ENCODE results near the gene CRELD1. TPM values are rescaled to one million over a fixed set of nuclear protein-coding genes. Genes with fewer than 3 reads are reported as not detected.
A peak's percentile ranks its signal among the peaks of the same experiment; 100 is the strongest.

The CRELD1 gene
- total and polyA plus RNA-seq, 4 experiments from 2014 or later: 17.3 to 58.2 (median 38.0) TPM

DNA sequence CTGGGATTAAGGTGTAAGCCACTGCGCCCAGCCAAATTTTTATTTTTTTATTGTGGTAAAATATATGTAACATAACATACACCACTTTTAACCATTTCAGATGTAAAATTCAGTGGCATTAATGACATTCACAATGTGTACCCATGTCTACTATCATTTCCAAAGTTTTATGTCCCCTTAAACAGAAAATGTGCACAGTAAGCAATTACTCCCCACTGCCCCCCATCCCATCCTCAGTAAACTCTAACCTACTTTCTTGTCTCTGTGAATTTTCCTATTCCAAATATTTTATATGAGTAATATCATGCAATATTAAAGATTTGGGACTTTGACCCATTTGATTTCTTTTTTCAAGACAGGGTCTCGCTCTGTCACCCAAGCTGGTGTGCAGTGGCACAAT lies 33.2 kb downstream of the CRELD1 start:
- CTCF ChIA-PET (ENCODE audit: partially characterized antibody): no interaction called here
- H3K27ac Mint-ChIP-seq: peak overlapping the region in 1 of 7 donors; percentile 29
- Histone ChIP-seq H3K4me1 (ENCODE audit: insufficient read depth, low read length) (no peaks in the 10 kb centered on the region), H3K27ac (ENCODE audit: low read depth, low read length) (no peak overlapping the region), H3K4me3 (ENCODE audit: low read length in 2 of 2) (no peak overlapping the region), H3K27me3 (ENCODE audit: insufficient read depth, low read length) (no peaks in the 10 kb centered on the region), H3K9me3 (ENCODE audit: control insufficient read depth in 1 of 2, low read length in 2 of 2) (no peaks in the 10 kb centered on the region), H3K36me3 (ENCODE audit: insufficient read depth, low read length) (peaks cover 43% of the 10 kb centered on the region)
- H3K4me1 Mint-ChIP-seq: no peaks in the 10 kb centered on the region
- POLR2A ChIA-PET (ENCODE audit: partially characterized antibody): interaction anchor here (1.1 kb wide), 1 partner anchor 20 kb away, joined by 5 read pairs; the partner anchor contains the start of gene EMC3
- peaks cover 53 to 64% of the 10 kb centered on the region in 2 donors for H3K36me3 Mint-ChIP-seq
- H3K4me3 Mint-ChIP-seq: no peak overlapping the region
- H3K9me3 Mint-ChIP-seq: peaks cover 0 to 2% (median 0%) of the 10 kb centered on the region in 8 donors
- H3K27me3 Mint-ChIP-seq: no peaks in the 10 kb centered on the region
- no peak for DNase-seq
- intact Hi-C loops (cut with micrococcal nuclease): no loop called here

DNA sequence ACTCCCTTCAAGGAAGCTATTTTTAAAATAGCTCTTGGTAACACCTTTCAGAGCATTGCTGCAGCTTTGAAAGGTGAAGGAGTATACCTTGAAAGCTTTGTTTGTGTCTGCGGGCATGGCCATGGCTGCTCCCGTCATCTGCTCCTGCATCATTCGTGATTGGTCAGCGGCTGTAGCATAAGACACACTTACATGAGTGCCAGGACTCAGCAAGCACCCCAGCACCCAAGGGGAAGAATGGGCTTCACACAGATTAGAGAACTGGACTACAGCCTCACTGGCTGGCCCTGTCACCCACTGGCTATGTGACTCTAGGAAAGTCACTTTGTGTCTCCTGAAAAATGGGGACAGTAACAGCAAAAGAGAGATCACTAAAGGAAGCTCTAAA lies 36.0 kb downstream of the CRELD1 start:
- Histone ChIP-seq H3K27me3 (ENCODE audit: insufficient read depth, low read length) (no peaks in the 10 kb centered on the region), H3K9me3 (ENCODE audit: control insufficient read depth in 1 of 2, low read length in 2 of 2) (no peaks in the 10 kb centered on the region), H3K27ac (ENCODE audit: low read depth, low read length) (no peak overlapping the region), H3K4me1 (ENCODE audit: insufficient read depth, low read length) (no peaks in the 10 kb centered on the region), H3K4me3 (ENCODE audit: low read length in 2 of 2) (no peak overlapping the region), H3K36me3 (ENCODE audit: insufficient read depth, low read length) (peaks cover 60% of the 10 kb centered on the region)
- no peak overlapping the region for H3K27ac Mint-ChIP-seq
- peaks cover 52 to 64% of the 10 kb centered on the region in 2 donors for H3K36me3 Mint-ChIP-seq
- DNase-seq: no peak
- POLR2A ChIA-PET (ENCODE audit: partially characterized antibody): no interaction called here
- H3K27me3 Mint-ChIP-seq: no peaks in the 10 kb centered on the region
- no peaks in the 10 kb centered on the region for H3K4me1 Mint-ChIP-seq
- H3K4me3 Mint-ChIP-seq: no peak overlapping the region
- peaks cover 0 to 5% (median 0%) of the 10 kb centered on the region in 8 donors for H3K9me3 Mint-ChIP-seq
- intact Hi-C loops (cut with micrococcal nuclease): no loop called here
- CTCF ChIA-PET (ENCODE audit: partially characterized antibody): interaction anchor here (1.4 kb wide), 1 partner anchor 13 kb away, joined by 4 read pairs; no protein-coding TSS in a partner anchor

DNA sequence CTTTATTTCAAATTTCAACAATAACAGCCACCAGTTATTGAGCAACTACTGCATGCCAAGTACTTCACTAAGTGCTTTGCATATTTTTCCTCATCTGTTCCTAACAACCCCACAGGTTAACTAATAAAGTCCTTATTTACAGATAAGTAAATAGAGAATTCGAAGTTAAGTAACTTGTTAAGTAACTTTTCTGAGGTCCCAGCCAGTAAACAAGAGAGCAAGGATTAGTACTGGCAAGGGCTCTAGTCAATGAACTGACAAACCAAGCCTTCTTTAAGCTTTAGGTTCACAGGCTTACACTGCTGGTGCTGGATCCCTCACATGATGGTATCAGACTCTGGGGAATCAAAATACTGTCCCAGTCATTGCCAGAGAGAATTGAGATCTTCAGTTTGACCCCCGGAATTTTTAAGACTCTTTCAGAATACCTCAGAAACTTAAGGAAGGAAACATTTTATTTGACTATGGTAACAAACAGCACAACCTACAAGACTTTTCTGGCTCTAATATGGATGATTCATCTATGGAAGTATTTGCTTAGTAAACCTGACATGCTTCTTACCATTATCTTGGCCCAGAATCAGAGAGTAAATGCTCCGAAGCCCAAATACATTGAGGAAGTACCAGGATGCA lies 36.5 kb downstream of the CRELD1 start:
- Mint-ChIP-seq H3K27me3 (no peaks in the 10 kb centered on the region), H3K4me1 (no peaks in the 10 kb centered on the region), H3K9me3 (peaks cover 0 to 5% (median 0%) of the 10 kb centered on the region in 8 donors), H3K27ac (no peak overlapping the region), H3K4me3 (no peak overlapping the region), H3K36me3 (peaks cover 52 to 66% of the 10 kb centered on the region in 2 donors)
- no peaks in the 10 kb centered on the region for H3K9me3 ChIP-seq (ENCODE audit: control insufficient read depth in 1 of 2, low read length in 2 of 2)
- CTCF ChIA-PET (ENCODE audit: partially characterized antibody): interaction anchor here (1.4 kb wide), 1 partner anchor 12 kb away, joined by 4 read pairs; no protein-coding TSS in a partner anchor
- H3K36me3 ChIP-seq (ENCODE audit: insufficient read depth, low read length): peaks cover 63% of the 10 kb centered on the region
- POLR2A ChIA-PET (ENCODE audit: partially characterized antibody): no interaction called here
- intact Hi-C loops (cut with micrococcal nuclease): no loop called here
- no peaks in the 10 kb centered on the region for H3K27me3 ChIP-seq (ENCODE audit: insufficient read depth, low read length)
- no peak overlapping the region for H3K4me3 ChIP-seq (ENCODE audit: low read length in 2 of 2)
- no peak for DNase-seq
- H3K4me1 ChIP-seq (ENCODE audit: insufficient read depth, low read length): no peaks in the 10 kb centered on the region
- no peak overlapping the region for H3K27ac ChIP-seq (ENCODE audit: low read depth, low read length)

DNA sequence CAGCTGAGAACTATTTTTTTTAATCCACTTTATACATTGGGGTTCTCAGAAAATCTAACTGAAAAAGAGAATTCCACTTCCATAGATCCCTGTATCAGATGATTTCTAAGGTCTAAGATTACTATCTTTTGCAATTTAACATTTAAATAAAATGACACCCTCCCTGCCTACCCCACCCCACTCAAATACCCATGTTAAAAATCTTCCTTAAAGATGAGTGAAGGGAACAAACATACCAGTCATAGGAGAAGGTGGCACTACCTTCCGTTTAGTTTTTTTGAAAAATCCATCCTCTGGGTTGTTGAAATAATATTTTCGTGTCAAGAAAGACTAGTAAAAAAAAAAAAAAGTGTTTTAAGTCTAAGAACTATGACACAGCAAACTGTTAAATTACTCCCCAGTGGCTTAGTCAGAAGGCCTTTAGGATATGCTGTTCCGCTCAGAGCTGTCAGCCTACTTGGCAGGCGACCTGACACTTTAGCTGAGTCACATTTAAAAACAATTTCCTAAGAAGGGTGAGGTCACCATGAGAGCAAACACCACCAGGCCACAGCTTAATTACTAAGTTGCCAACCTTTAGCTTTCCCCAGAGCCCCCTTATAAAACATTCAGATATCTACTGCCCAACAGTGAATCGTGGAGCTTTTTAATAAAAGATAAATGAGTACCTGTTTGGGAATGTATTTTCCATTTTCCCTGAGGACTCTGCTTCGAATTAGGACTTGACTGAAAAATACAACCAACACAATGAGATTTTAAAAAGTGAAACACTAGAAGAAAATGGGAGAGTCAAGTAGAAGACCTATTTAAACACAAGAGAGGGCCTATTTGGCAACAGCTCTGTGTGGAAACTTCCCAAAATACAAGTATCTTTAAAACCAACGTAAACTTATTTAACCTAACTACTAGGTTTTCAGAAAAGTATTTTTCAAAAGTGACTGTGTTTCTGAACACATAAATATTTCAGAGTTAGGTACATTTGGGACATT lies 43.4 kb downstream of the CRELD1 start:
- Mint-ChIP-seq H3K27me3 (no peaks in the 10 kb centered on the region), H3K4me3 (no peak overlapping the region), H3K36me3 (peaks cover 29 to 52% of the 10 kb centered on the region in 2 donors), H3K4me1 (peaks cover 6 to 12% (median 9%) of the 10 kb centered on the region in 4 donors), H3K9me3 (peaks cover 0 to 3% (median 0%) of the 10 kb centered on the region in 8 donors), H3K27ac (peak overlapping the region in 1 of 7 donors; percentile 10)
- H3K36me3 ChIP-seq (ENCODE audit: insufficient read depth, low read length): peaks cover 37% of the 10 kb centered on the region
- peaks cover 4% of the 10 kb centered on the region for H3K4me1 ChIP-seq (ENCODE audit: insufficient read depth, low read length)
- ChIA-PET CTCF (ENCODE audit: partially characterized antibody) (interaction anchor here (1.1 kb wide), 1 partner anchor 44 kb away, joined by 3 read pairs; no protein-coding TSS in a partner anchor), POLR2A (ENCODE audit: partially characterized antibody) (interaction anchor here (2.0 kb wide), 1 partner anchor 10 kb away, joined by 6 read pairs; the partner anchor contains the start of gene EMC3)
- no peak overlapping the region for H3K27ac ChIP-seq (ENCODE audit: low read depth, low read length)
- H3K4me3 ChIP-seq (ENCODE audit: low read length in 2 of 2): no peak overlapping the region
- DNase-seq: no peak
- no peaks in the 10 kb centered on the region for H3K9me3 ChIP-seq (ENCODE audit: control insufficient read depth in 1 of 2, low read length in 2 of 2)
- intact Hi-C loops (cut with micrococcal nuclease): no loop called here
- no peaks in the 10 kb centered on the region for H3K27me3 ChIP-seq (ENCODE audit: insufficient read depth, low read length)

DNA sequence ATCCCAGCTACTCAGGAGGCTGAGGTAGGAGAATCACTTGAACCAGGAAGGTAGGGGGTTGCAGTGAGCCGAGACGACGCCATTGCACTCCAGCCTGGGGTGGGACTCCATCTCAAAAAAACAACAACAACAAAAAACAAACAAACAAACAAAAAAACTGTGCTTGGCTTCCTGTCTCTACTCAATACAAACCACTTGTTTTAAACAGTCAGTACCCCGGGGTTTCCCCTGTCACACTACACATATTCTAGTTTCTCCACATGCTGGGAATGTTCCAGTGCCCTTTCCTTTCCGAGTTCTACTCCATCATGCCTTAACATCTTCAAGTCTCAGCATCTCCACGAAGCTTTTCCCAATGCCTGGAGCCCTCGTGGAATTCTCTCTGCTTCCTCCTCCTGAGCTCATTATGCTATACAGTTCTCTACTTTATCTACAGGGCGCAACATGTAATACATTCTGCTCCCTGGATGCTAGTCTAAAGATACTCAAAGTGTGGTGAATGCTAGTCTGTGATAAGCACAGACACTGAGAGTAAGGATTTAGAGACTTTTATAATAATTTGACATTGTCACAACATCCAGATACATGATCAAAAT lies 45.2 kb downstream of the CRELD1 start:
- H3K36me3 Mint-ChIP-seq: peaks cover 21 to 49% of the 10 kb centered on the region in 2 donors

DNA sequence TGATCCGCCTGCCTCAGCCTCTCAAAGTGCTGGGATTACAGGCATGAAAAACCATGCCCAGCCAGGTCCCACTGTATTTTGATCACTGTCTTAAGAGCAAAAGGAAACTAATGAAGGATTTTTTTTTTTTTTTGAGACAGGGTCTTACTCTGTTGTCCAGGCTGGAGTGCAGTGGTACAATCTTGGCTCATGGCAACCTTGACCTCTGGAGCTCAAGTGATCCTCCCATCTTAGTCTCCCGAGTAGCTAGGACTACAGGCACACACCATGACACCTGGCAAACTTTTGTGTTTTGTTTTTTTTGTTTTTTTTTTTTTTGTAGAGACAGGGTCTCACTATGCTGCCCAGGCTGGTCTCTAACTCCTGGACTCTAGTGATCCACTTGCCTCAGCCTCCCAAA lies 46.6 kb downstream of the CRELD1 start:
- ChIA-PET POLR2A (ENCODE audit: partially characterized antibody) (no interaction called here), CTCF (ENCODE audit: partially characterized antibody) (interaction anchor here (0.7 kb wide), 1 partner anchor 18 kb away, joined by 3 read pairs; no protein-coding TSS in a partner anchor)
- Mint-ChIP-seq H3K4me1 (peaks cover 10 to 19% (median 17%) of the 10 kb centered on the region in 4 donors), H3K4me3 (no peak overlapping the region), H3K27ac (no peak overlapping the region), H3K27me3 (no peaks in the 10 kb centered on the region), H3K9me3 (no peaks in the 10 kb centered on the region), H3K36me3 (peaks cover 17 to 43% of the 10 kb centered on the region in 2 donors)
- intact Hi-C loops (cut with micrococcal nuclease): loop anchor here (10.0 kb wide), 1 partner anchor 305 kb away; no protein-coding TSS in a partner anchor
- Histone ChIP-seq H3K36me3 (ENCODE audit: insufficient read depth, low read length) (peaks cover 16% of the 10 kb centered on the region), H3K27me3 (ENCODE audit: insufficient read depth, low read length) (no peaks in the 10 kb centered on the region), H3K9me3 (ENCODE audit: control insufficient read depth in 1 of 2, low read length in 2 of 2) (no peaks in the 10 kb centered on the region), H3K4me1 (ENCODE audit: insufficient read depth, low read length) (peaks cover 12% of the 10 kb centered on the region), H3K4me3 (ENCODE audit: low read length in 2 of 2) (no peak overlapping the region), H3K27ac (ENCODE audit: low read depth, low read length) (no peak overlapping the region)
- DNase-seq: no peak

More for the DNA sequence above, 45.2 kb downstream of the CRELD1 start:
- CTCF ChIA-PET (ENCODE audit: partially characterized antibody): no interaction called here
- H3K27ac ChIP-seq (ENCODE audit: low read depth, low read length): no peak overlapping the region
- H3K36me3 ChIP-seq (ENCODE audit: insufficient read depth, low read length): peaks cover 25% of the 10 kb centered on the region
- Mint-ChIP-seq H3K27me3 (no peaks in the 10 kb centered on the region), H3K4me3 (no peak overlapping the region), H3K9me3 (no peaks in the 10 kb centered on the region), H3K4me1 (peaks cover 10 to 17% (median 15%) of the 10 kb centered on the region in 4 donors), H3K27ac (peak overlapping the region in 4 of 7 donors; percentile 44 to 75 (median 64))
- DNase-seq: no peak
- POLR2A ChIA-PET (ENCODE audit: partially characterized antibody): interaction anchor here (2.0 kb wide), 1 partner anchor 8 kb away, joined by 6 read pairs; the partner anchor contains the start of gene EMC3
- no peaks in the 10 kb centered on the region for H3K9me3 ChIP-seq (ENCODE audit: control insufficient read depth in 1 of 2, low read length in 2 of 2)
- intact Hi-C loops (cut with micrococcal nuclease): no loop called here
- H3K4me1 ChIP-seq (ENCODE audit: insufficient read depth, low read length): peaks cover 4% of the 10 kb centered on the region
- H3K27me3 ChIP-seq (ENCODE audit: insufficient read depth, low read length): no peaks in the 10 kb centered on the region
- H3K4me3 ChIP-seq (ENCODE audit: low read length in 2 of 2): no peak overlapping the region
